Right lobe of liver (tissue), 4 donors: ENCODE data around the gene OTOP3.

ENCODE experiments used
- POLR2A ChIP-seq: fragments of 450-650 bp; IDR thresholded peaks from one replicate; pipeline ENCODE4 v1.6.1; 2017; ENCODE audit warnings: antibody characterized with exemption, mild to moderate bottlenecking
- TF ChIP-seq, protein P1 (sequence below), 4 donors: fragments of 200-600 bp in 3 of 4; fragments of 450-650 bp in 1 of 4; IDR thresholded peaks; one replicate each; pipeline versions ENCODE4 v1.5.1 to v1.8.0; 2016 to 2022; ENCODE audit warnings: antibody characterized with exemption in 4 of 4, mild to moderate bottlenecking in 2 of 4
- donor health status: DM: no; HTN: no; CAD: no.
- donor health status: DM: no; HTN: no; CAD: no.
- donor health status: DM: no; HTN: yes; CAD: no.

DNA sequence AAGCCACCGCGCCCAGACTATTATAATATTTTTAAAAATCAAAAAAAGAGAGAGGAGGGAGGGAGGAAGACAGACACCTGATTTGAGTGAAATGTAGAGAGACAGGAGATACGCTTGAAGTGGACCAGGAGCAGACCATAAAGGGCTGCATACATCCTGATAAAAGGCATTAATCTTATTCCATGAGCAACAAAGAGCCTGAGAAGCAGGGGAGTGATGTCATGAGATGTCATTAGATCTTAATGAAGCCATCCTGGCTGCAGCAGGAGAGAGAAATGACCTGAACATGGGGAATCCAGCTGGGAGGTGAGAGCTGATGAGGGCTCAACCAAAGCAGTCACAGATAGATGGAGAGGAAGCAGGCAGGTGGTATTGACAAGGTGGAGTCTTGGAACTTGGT lies 42.1 kb downstream of the OTOP3 start:
- TF ChIP-seq, protein P1, sequence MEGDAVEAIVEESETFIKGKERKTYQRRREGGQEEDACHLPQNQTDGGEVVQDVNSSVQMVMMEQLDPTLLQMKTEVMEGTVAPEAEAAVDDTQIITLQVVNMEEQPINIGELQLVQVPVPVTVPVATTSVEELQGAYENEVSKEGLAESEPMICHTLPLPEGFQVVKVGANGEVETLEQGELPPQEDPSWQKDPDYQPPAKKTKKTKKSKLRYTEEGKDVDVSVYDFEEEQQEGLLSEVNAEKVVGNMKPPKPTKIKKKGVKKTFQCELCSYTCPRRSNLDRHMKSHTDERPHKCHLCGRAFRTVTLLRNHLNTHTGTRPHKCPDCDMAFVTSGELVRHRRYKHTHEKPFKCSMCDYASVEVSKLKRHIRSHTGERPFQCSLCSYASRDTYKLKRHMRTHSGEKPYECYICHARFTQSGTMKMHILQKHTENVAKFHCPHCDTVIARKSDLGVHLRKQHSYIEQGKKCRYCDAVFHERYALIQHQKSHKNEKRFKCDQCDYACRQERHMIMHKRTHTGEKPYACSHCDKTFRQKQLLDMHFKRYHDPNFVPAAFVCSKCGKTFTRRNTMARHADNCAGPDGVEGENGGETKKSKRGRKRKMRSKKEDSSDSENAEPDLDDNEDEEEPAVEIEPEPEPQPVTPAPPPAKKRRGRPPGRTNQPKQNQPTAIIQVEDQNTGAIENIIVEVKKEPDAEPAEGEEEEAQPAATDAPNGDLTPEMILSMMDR (IDR thresholded peaks at IDR 0.05), result no peak
- TF ChIP-seq POLR2A, result no peak
